Measurements from ENCODE around the gene SMAP1.

Gene SMAP1

GRCh38 chr6:70903665-70904452, 236.2 kb downstream of the SMAP1 start:
- H3K4me1 ChIP-seq (ENCODE audit: control insufficient read depth in 1 of 2, insufficient read depth in 2 of 2, low read length in 2 of 2) = no peaks in the 10 kb centered on the region

GRCh38 chr6:70905742-70906141, 238.1 kb downstream of the SMAP1 start:
- Histone ChIP-seq H3K36me3 (ENCODE audit: control insufficient read depth in 1 of 2, insufficient read depth in 2 of 2, low read length in 2 of 2) (no peaks in the 10 kb centered on the region), H3K27ac (ENCODE audit: low read length) (no peak overlapping the region), H3K4me1 (ENCODE audit: control insufficient read depth in 1 of 2, insufficient read depth in 2 of 2, low read length in 2 of 2) (no peaks in the 10 kb centered on the region), H3K4me3 (ENCODE audit: low read depth in 1 of 2, low read length in 2 of 2) (no peak overlapping the region), H3K9me3 (ENCODE audit: control insufficient read depth in 1 of 2, low read length in 2 of 2) (no peaks in the 10 kb centered on the region), H3K27me3 (ENCODE audit: low read depth, low read length) (no peaks in the 10 kb centered on the region)

More at GRCh38 chr6:70903665-70904452, 236.2 kb downstream of the SMAP1 start:
- Histone ChIP-seq H3K27me3 (ENCODE audit: low read depth, low read length) (no peaks in the 10 kb centered on the region), H3K27ac (ENCODE audit: low read length) (no peak overlapping the region), H3K4me3 (ENCODE audit: low read depth in 1 of 2, low read length in 2 of 2) (no peak overlapping the region), H3K9me3 (ENCODE audit: control insufficient read depth in 1 of 2, low read length in 2 of 2) (no peaks in the 10 kb centered on the region), H3K36me3 (ENCODE audit: control insufficient read depth in 1 of 2, insufficient read depth in 2 of 2, low read length in 2 of 2) (no peaks in the 10 kb centered on the region)
